ENCODE results near the gene PADI3.

- no peak for TF ChIP-seq CTCF (IDR thresholded peaks at IDR 0.05)
- no peak for TF ChIP-seq POLR2A (IDR thresholded peaks at IDR 0.05)
Observed at GRCh38 chr1:17316704-17317103, 67.8 kb downstream of the PADI3 start.

All from Peyer's patch (tissue), 4 donors.